Measurements from ENCODE around the gene RNPEP.

GRCh38 chr1:202037706-202038296 lies 55.4 kb downstream of the RNPEP start:
- TF ChIP-seq POLR2A (IDR thresholded peaks at IDR 0.05) (no peak), CTCF (IDR thresholded peaks at IDR 0.05) (no peak)

All from heart left ventricle (tissue), 13 donors.